ENCODE results near the gene MAN2A1.

- TF ChIP-seq POLR2AphosphoS5 (IDR thresholded peaks at IDR 0.05; ENCODE audit: low read depth) (no peak), EZH2 (IDR thresholded peaks at IDR 0.05; ENCODE audit: low read depth, unreplicated experiment) (no peak), REST (IDR thresholded peaks at IDR 0.05; ENCODE audit: unreplicated experiment) (no peak), NANOG (IDR thresholded peaks at IDR 0.05; ENCODE audit: borderline replicate concordance) (no peak), EZH2phosphoT487 (IDR thresholded peaks at IDR 0.05; ENCODE audit: unreplicated experiment) (no peak)
- TF ChIP-seq, protein P1, sequence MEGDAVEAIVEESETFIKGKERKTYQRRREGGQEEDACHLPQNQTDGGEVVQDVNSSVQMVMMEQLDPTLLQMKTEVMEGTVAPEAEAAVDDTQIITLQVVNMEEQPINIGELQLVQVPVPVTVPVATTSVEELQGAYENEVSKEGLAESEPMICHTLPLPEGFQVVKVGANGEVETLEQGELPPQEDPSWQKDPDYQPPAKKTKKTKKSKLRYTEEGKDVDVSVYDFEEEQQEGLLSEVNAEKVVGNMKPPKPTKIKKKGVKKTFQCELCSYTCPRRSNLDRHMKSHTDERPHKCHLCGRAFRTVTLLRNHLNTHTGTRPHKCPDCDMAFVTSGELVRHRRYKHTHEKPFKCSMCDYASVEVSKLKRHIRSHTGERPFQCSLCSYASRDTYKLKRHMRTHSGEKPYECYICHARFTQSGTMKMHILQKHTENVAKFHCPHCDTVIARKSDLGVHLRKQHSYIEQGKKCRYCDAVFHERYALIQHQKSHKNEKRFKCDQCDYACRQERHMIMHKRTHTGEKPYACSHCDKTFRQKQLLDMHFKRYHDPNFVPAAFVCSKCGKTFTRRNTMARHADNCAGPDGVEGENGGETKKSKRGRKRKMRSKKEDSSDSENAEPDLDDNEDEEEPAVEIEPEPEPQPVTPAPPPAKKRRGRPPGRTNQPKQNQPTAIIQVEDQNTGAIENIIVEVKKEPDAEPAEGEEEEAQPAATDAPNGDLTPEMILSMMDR (conservative IDR thresholded peaks at IDR 0.05; ENCODE audit: low read depth in 2 of 2) = no peak
Observed at GRCh38 chr5:109866051-109866450, 176.3 kb downstream of the MAN2A1 start.
